Measurements from ENCODE around the gene LEMD2.

LEMD2 gene

DNA sequence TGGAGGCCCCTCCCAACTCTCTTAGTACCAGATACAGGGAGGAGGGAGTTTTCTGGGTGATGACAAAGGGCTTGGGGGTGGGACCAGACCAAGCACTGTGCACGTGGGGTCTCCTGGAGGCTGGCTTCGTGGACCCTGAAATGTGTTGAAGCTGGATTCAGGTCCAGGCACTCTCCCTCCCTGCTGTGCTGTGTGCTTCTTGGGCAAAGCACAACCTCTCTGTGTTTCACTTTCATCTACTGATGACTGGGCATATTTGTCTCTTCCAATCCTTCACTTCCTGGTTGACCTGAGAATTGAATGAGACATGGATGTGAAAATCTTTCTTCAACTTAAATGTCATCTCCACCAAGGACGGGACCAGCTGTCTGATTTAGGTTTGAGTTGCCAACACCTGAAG, 29.4 kb upstream of the LEMD2 start:
- no peak for DNase-seq

DNA sequence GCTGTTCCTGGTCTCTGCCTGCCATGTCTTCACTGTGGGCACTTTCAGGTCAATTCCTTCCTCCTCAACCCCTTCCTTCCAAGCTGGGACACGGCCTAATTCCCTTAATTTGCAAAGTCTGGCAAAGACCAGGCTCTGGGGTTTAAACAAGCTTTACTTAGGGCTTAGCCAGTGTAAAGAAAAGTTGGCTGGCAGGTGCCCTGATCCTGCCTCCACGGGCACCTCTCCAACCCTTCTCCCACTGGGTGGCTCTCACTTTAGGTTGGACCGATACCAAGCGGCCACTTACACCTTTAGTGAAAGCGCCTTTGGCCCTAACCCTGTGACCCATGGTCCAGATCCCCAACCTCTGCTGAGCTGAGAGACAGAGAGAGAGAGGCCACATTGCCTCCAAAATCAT, 28.6 kb upstream of the LEMD2 start:
- no peak for DNase-seq

DNA sequence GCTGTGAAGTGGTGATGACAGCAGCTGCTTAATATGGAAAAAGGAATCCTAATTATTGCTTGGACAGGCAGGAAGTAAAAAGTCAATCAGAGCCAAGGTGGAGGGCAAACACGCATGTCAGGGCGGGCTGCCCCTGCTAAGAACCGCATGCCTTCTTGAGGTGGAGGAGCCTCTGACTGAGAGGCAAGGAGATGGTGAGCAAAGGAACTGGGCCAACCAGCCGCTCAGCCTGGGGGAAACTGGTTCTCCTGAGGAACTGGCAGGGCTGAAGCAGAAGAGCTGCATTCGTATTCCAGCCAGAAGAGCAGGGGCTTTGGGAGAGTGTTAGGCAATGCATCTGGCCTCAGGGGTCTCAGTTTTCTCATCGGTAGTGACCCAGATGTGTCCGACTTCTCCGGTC, 28.0 kb upstream of the LEMD2 start:
- no peak for DNase-seq

- peak in 1 of 2 experiments; percentile 36 for DNase-seq
Measured at GRCh38 chr6:33815854-33816253, 26.9 kb upstream of the LEMD2 start.

- no peak for DNase-seq
Measured at GRCh38 chr6:33813990-33814985, 25.4 kb upstream of the LEMD2 start.

DNA sequence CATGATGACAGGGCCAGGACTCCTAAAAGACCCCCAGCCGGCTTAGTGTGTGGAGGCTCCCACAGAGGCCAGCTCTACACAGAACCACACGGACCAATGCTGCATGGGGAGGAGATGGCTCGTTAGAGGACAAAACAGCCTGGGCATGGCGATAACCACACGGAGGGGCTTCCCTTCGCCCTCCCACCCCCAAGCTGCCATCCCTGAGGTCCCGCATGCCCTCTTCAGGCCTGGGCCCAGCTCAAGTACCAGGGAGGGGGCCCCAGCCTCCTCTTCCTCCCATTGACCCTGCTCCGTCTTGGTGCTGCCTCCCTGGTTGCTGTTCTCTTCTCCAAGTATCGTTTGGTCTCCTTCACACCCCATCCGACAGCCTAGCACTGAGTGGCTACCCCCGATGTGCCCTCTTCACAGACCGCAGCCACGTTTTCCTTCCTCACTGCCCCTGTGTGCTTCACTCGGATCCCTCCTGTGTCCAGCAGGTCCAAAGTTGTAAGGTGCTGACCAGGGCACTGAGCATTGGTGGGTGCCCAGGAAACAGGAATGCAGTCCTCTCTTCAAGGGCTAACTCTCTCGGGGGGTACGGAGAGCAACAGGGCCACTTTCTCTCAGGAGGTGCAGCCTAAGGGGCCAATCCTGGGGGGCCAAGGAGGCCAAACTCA, 24.4 kb upstream of the LEMD2 start:
- DNase-seq, result no peak

- peak; percentile 29 to 47 for DNase-seq
Measured at GRCh38 chr6:33812669-33813068, 23.7 kb upstream of the LEMD2 start.

DNA sequence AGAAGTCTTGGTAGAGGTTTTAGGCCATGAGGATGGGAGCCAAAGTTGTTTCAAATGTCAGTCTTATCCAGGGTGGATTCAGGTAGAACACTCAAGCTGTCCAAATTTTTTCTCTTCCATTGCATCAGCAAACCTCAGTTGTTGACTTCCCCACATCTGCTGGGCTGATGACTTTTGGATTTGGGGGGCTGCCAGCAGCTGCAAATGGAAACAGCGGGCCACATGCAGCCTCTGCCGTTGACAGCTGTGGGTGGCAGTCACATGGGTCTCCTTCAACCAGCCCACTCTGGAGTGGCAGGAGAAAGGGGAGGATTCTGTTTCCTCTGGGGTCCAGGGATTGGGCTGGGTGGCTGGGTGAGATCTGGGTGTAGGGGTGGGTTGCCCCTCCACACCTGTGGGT, 20.7 kb upstream of the LEMD2 start:
- DNase-seq, result no peak

DNA sequence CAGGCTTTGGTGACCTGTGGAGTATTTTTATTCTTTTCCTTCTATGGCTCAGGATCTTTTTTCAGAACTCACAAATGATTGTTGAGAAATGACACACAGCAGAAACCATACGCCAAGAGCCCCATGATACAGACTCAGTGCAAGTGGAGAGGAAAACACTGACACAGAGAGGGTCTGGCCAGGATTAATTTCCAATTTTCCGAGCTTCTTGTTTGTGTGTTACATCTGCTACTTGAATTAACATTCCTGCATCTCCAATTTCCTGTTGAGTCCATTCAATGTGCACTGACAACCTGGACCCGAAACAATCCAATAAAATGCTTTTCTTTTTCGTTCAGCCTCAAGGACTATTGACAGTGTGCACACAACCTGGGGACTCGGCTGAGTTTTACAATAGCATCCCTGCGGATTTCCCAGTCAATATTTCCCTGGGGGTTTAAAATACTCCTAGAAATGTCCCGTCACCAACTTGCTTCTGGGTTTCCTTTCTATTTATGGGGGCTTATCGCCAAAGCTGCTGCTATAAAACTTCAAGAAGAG, 19.8 kb upstream of the LEMD2 start:
- DNase-seq, result no peak

GRCh38 chr6:33807606-33808005, 18.7 kb upstream of the LEMD2 start:
- DNase-seq, result peak; percentile 5 to 9

- DNase-seq, result no peak
Measured at GRCh38 chr6:33806841-33807240, 17.9 kb upstream of the LEMD2 start.

- DNase-seq, result no peak
Measured at GRCh38 chr6:33803571-33804053, 14.7 kb upstream of the LEMD2 start, which contains the start of gene MLN. Gene MLN, minus strand, starts transcription at chr6:33804003. Its CDS starts 2,840 bp downstream, at chr6:33801163.

- DNase-seq, result no peak
Measured at GRCh38 chr6:33802186-33802958, 13.4 kb upstream of the LEMD2 start.

GRCh38 chr6:33801611-33802010, 12.7 kb upstream of the LEMD2 start:
- DNase-seq, result no peak

DNA sequence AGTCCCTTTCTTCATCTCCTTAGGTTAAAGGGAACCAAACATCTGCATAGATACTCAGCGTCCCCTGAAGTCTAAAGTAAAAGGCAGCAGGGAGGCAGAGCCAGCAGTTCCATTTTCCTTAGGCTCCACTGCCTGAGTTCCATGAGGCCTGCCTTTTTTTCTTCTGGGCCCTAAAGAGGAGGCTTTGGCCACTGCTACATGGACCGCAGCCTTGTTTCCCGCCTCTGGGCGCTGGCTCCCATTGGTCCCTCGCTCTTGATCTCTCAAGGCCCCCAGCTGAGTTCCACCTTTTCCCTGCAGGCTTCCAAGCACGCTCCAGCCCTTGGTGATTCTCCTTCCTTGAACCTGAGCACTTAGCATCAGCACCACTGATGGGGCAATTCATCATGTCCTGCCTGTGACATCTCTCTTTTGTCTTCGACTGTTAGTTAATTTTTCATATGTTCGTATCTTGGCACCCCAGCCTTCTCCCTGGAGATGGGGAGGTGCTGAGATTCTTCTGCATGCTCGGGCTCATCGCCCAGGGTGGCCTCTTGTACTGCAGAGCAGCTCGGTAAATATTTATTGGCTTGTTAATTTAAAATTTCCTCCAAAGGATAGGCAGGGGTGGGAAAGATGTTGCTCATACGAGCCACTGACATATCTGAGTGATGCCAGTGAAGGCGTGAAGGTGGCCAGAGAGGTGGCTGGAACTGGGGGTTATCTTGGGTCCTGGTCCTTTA, 11.5 kb upstream of the LEMD2 start:
- no peak for DNase-seq

DNA sequence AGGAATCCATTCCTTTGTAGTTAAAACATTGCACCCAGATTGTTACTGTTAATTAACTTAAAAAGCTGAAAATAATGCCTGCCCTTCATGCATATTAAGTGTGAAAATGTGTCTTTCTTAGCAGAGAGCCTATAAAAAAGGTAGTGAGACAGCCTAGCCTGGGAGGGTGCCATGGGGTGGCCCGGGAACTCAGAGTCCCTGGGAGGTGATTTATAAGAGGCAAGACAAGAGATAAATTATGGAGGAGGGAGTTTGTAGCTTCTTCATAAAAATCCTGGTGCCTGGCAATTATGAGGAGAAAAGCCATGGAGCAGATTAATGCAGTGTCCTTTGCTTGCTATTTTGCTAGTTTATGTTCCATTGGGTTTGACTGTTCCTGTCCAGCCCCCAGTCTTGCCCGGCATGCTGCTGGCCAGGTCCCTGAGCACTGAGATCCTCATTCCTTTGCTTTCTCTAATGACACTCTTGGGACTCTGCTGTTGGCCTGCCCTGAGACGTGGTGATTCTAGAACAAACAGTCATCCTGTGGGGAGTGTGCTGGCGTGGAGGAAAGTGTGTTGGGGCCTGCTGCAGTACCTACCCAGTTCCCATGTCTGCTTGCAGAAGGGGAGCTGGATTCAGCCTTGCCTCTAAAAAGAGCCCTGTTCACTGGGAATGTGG, 10.7 kb upstream of the LEMD2 start:
- DNase-seq, result no peak

GRCh38 chr6:33798343-33798848, 9.5 kb upstream of the LEMD2 start:
- DNase-seq, result no peak

GRCh38 chr6:33797626-33798342, 8.9 kb upstream of the LEMD2 start:
- DNase-seq, result no peak

GRCh38 chr6:33794910-33795623, 6.1 kb upstream of the LEMD2 start:
- peak; percentile 74 to 83 for DNase-seq

- no peak for DNase-seq
Measured at GRCh38 chr6:33792981-33793380, 4.1 kb upstream of the LEMD2 start.

All from AML-193 (cell line).